IgD-negative memory B cell (primary cell): Measurements from ENCODE around the gene ALDH18A1. TPM values are rescaled to one million over a fixed set of nuclear protein-coding genes. Genes with fewer than 3 reads are reported as not detected.
A peak's percentile ranks its signal among the peaks of the same experiment; 100 is the strongest.

Source experiments
- H3K27ac Mint-ChIP-seq, 3 donors: one replicate each; pipeline ENCODE4 v1.8.0; 2020 to 2022; ENCODE audit warnings: mild to moderate bottlenecking in 3 of 3, mixed read lengths in 3 of 3, moderate library complexity in 1 of 3
- H3K27me3 Mint-ChIP-seq: one replicate; pipeline ENCODE4 v1.8.0; 2021; ENCODE audit warnings: mixed read lengths
- H3K36me3 Mint-ChIP-seq: one replicate; pipeline ENCODE4 v1.8.0; 2020; ENCODE audit warnings: mild to moderate bottlenecking, mixed read lengths
- H3K4me1 Mint-ChIP-seq, 3 donors: one replicate each; pipeline ENCODE4 v1.8.0; 2020 to 2022; ENCODE audit warnings: mixed read lengths in 3 of 3, mild to moderate bottlenecking in 1 of 3
- H3K4me3 Mint-ChIP-seq, 4 donors: one replicate each; pipeline ENCODE4 v1.8.0; 2020 to 2022; ENCODE audit warnings: mild to moderate bottlenecking in 4 of 4, mixed read lengths in 4 of 4, moderate library complexity in 3 of 4
- H3K9me3 Mint-ChIP-seq, 3 donors: one replicate each; pipeline ENCODE4 v1.8.0; 2020 to 2021; ENCODE audit warnings: mixed read lengths in 3 of 3, mild to moderate bottlenecking in 1 of 3
- polyA plus RNA-seq: library from polyadenylated mRNA; unstranded; fragments of 300-500 nt; fragmentation: Illumina TruSeq; gene quantifications from one replicate; pipeline ENCODE4 v1.2.3, GENCODE V29; 2021

Gene ALDH18A1
- polyA plus RNA-seq, 1 donor from 2014 or later: 48.8 TPM

- no peak overlapping the region for H3K27ac Mint-ChIP-seq
- H3K36me3 Mint-ChIP-seq: no peaks in the 10 kb centered on the region
- H3K4me1 Mint-ChIP-seq: peaks cover 0 to 3% (median 1%) of the 10 kb centered on the region in 3 donors
- no peak overlapping the region for H3K4me3 Mint-ChIP-seq
- H3K27me3 Mint-ChIP-seq: no peaks in the 10 kb centered on the region
- no peaks in the 10 kb centered on the region for H3K9me3 Mint-ChIP-seq
Measured at GRCh38 chr10:95661818-95662217, 5.3 kb upstream of the ALDH18A1 start.

DNA sequence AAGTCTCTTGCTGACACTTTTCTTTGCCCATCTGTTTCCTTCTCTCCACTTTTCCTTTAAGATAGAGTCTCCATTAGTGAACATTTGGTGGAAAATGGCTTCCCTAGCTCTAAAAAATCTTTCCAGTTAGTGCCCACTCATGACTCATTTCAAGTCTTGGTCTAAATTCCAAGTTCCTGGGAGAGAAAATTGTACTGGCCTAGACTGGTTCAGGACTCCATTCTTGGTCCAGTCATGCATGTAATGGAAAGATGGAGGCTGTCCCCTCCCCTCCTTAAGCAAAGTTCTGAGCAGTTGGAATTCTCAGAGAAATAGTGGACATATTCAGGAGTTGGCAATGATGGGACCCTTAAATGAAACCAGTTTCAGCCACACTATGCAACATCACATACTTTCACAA is 3.8 kb upstream of the ALDH18A1 start:
- no peaks in the 10 kb centered on the region for H3K9me3 Mint-ChIP-seq
- peaks cover 4 to 13% (median 9%) of the 10 kb centered on the region in 3 donors for H3K4me1 Mint-ChIP-seq
- H3K4me3 Mint-ChIP-seq: no peak overlapping the region
- H3K36me3 Mint-ChIP-seq: no peaks in the 10 kb centered on the region
- no peaks in the 10 kb centered on the region for H3K27me3 Mint-ChIP-seq
- H3K27ac Mint-ChIP-seq: no peak overlapping the region

GRCh38 chr10:95657250-95657649 is 739 bp upstream of the ALDH18A1 start:
- Mint-ChIP-seq H3K4me1 (peaks cover 14 to 22% (median 14%) of the 10 kb centered on the region in 3 donors), H3K36me3 (peaks cover 2% of the 10 kb centered on the region), H3K27me3 (no peaks in the 10 kb centered on the region), H3K4me3 (peak overlapping the region; percentile 91 to 100 (median 99)), H3K27ac (no peak overlapping the region), H3K9me3 (no peaks in the 10 kb centered on the region)

DNA sequence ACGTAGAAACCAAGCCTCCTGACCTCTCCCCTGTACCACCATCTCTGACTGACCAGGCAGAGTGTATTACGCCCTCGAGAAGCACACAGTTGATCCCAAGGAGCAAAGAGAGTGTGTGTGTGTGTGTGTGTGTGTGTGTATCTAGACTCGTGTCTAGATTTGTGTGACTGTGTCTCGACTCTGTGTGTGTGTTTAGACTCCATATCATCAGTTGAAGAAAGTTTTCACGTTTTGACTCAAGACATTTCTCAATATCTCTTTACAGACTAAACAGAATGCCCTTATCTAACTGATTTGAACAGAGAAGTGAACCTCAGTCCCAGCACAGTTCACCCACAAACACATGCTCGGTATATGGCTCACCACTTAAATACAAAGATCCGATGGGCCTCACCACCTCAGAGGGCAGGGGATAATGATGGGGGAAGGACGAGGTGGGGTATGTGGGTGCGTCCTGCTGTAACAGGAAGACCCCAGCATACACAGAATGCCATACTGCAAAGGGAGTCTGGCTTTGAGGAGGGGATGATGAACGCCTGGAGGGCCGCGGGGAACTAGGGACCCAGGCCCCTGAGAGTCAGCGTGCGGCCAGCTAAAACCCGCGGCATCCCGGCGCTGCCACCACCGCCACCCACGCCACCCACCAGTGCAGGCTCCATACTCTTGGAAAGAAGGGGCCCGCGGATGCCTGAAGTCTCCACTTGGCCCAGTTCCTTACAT is 780 bp downstream of the ALDH18A1 start:
- Mint-ChIP-seq H3K4me3 (peak overlapping the region; percentile 91 to 100 (median 99)), H3K9me3 (no peaks in the 10 kb centered on the region), H3K27me3 (no peaks in the 10 kb centered on the region), H3K36me3 (peaks cover 10% of the 10 kb centered on the region), H3K27ac (peak overlapping the region in 2 of 3 donors; percentile 39 to 82), H3K4me1 (peaks cover 14 to 22% (median 14%) of the 10 kb centered on the region in 3 donors)

DNA sequence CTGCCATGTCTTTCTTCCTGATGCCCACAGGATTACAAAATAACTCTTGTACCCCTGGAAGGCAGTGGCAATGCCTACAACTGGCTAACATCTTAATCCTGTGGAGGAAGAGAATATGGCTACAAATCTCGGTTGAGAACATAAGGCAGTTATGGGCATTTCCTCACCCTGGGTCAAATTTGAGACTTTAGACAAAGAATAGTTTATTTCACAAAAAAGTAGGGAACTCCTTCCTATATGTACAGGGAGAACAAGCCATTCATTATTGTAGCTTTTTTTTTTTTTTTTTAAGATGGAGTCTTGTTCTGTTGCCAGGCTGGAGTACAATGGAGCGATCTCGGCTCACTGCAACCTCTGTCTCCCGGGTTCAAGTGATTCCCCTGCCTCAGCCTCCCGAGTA is 2.6 kb downstream of the ALDH18A1 start:
- Mint-ChIP-seq H3K36me3 (peaks cover 16% of the 10 kb centered on the region), H3K4me3 (peak overlapping the region in 1 of 4 donors; percentile 49), H3K4me1 (peaks cover 13 to 22% (median 18%) of the 10 kb centered on the region in 3 donors), H3K9me3 (no peaks in the 10 kb centered on the region), H3K27me3 (no peaks in the 10 kb centered on the region), H3K27ac (no peak overlapping the region)

- H3K4me3 Mint-ChIP-seq: peak overlapping the region in 1 of 4 donors; percentile 31
- no peaks in the 10 kb centered on the region for H3K9me3 Mint-ChIP-seq
- H3K27me3 Mint-ChIP-seq: no peaks in the 10 kb centered on the region
- H3K4me1 Mint-ChIP-seq: peaks cover 15 to 20% (median 18%) of the 10 kb centered on the region in 3 donors
- H3K27ac Mint-ChIP-seq: peak overlapping the region in 1 of 3 donors; percentile 48
- H3K36me3 Mint-ChIP-seq: peaks cover 19% of the 10 kb centered on the region
Measured at GRCh38 chr10:95651346-95652060, 5.0 kb downstream of the ALDH18A1 start.

GRCh38 chr10:95650232-95650631 is 6.3 kb downstream of the ALDH18A1 start:
- H3K27ac Mint-ChIP-seq: no peak overlapping the region
- no peaks in the 10 kb centered on the region for H3K9me3 Mint-ChIP-seq
- peaks cover 21% of the 10 kb centered on the region for H3K36me3 Mint-ChIP-seq
- H3K27me3 Mint-ChIP-seq: no peaks in the 10 kb centered on the region
- H3K4me1 Mint-ChIP-seq: peaks cover 9 to 14% (median 12%) of the 10 kb centered on the region in 3 donors
- no peak overlapping the region for H3K4me3 Mint-ChIP-seq

- Mint-ChIP-seq H3K27ac (no peak overlapping the region), H3K9me3 (no peaks in the 10 kb centered on the region), H3K27me3 (no peaks in the 10 kb centered on the region), H3K4me3 (no peak overlapping the region), H3K4me1 (peaks cover 4 to 6% (median 4%) of the 10 kb centered on the region in 3 donors), H3K36me3 (peaks cover 21% of the 10 kb centered on the region)
Measured at GRCh38 chr10:95648138-95648537, 8.4 kb downstream of the ALDH18A1 start.

DNA sequence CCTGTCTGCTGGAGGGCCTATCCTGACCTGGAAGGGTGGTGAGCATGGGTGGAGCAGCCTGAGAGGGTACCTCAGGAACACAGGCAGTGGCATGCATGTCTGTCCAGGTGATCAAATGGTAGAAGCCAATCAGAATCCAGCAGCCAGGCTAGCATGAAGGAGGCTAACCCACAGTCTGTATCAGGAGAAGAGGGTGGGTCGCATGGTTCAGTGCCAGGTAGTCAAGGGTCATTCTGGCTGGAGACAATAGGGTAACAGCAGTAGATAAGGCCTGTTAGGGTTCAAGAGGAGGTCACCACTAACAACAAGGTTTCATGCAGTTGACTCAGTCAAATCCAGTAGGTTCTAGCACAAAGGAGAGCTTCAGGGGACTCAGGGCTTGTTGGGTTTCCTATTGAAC is 10.4 kb downstream of the ALDH18A1 start:
- Mint-ChIP-seq H3K9me3 (no peaks in the 10 kb centered on the region), H3K4me3 (no peak overlapping the region), H3K4me1 (peaks cover 4 to 6% (median 4%) of the 10 kb centered on the region in 3 donors), H3K27me3 (no peaks in the 10 kb centered on the region), H3K36me3 (peaks cover 14% of the 10 kb centered on the region), H3K27ac (no peak overlapping the region)

GRCh38 chr10:95644901-95645300 is 11.6 kb downstream of the ALDH18A1 start:
- Mint-ChIP-seq H3K9me3 (no peaks in the 10 kb centered on the region), H3K27me3 (no peaks in the 10 kb centered on the region), H3K4me1 (peaks cover 0 to 6% (median 4%) of the 10 kb centered on the region in 3 donors), H3K27ac (no peak overlapping the region), H3K36me3 (peaks cover 14% of the 10 kb centered on the region), H3K4me3 (no peak overlapping the region)

GRCh38 chr10:95640891-95641315 is 15.6 kb downstream of the ALDH18A1 start:
- H3K27ac Mint-ChIP-seq: no peak overlapping the region
- H3K9me3 Mint-ChIP-seq: no peaks in the 10 kb centered on the region
- H3K36me3 Mint-ChIP-seq: peaks cover 19% of the 10 kb centered on the region
- no peaks in the 10 kb centered on the region for H3K27me3 Mint-ChIP-seq
- no peak overlapping the region for H3K4me3 Mint-ChIP-seq
- H3K4me1 Mint-ChIP-seq: peaks cover 0 to 1% (median 0%) of the 10 kb centered on the region in 3 donors

DNA sequence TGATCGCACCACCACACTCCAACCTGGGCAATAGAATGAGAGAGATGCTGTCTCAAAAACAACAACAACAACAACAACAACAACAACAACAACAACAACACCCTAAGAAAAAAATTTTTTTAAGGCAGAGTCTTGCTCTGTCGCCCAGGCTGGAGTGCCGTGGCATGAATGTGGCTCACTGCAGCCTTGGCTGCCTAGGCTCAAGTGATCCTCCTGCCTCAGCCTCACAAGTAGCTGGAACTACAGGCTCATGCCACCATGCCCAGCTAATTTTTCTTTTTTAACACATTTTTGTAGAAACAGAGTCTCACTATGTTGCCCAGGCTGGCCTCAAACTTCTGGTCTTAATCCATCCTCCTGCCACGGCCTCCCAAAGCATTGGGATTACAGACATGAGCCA is 18.6 kb downstream of the ALDH18A1 start:
- no peaks in the 10 kb centered on the region for H3K4me1 Mint-ChIP-seq
- H3K27ac Mint-ChIP-seq: no peak overlapping the region
- H3K36me3 Mint-ChIP-seq: peaks cover 31% of the 10 kb centered on the region
- H3K9me3 Mint-ChIP-seq: no peaks in the 10 kb centered on the region
- no peak overlapping the region for H3K4me3 Mint-ChIP-seq
- no peaks in the 10 kb centered on the region for H3K27me3 Mint-ChIP-seq

GRCh38 chr10:95637140-95637539 is 19.4 kb downstream of the ALDH18A1 start:
- Mint-ChIP-seq H3K27ac (no peak overlapping the region), H3K36me3 (peaks cover 31% of the 10 kb centered on the region), H3K9me3 (no peaks in the 10 kb centered on the region), H3K4me3 (peak overlapping the region in 1 of 4 donors; percentile 14), H3K4me1 (no peaks in the 10 kb centered on the region), H3K27me3 (no peaks in the 10 kb centered on the region)

DNA sequence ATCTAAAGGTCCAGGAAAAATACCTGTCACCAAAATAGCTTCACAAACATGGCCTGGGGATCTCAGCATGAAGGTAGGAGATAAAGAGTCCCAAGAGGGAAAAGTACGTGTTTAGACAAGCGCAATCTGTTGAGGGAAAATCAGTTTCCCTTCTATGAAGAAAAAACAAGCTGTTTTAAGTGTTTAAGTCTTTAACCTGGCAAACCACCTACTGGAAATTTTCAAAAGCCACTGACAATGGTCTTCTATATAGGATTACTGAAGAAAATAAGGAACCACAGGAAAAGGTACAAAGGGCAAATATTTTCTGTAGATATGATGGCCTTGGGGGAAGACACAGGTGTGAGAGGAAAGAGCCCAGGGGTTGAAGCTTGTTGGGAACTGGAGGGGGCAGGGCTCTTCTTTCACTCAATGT is 21.2 kb downstream of the ALDH18A1 start:
- Mint-ChIP-seq H3K4me1 (no peaks in the 10 kb centered on the region), H3K27ac (no peak overlapping the region), H3K36me3 (peaks cover 29% of the 10 kb centered on the region), H3K27me3 (no peaks in the 10 kb centered on the region), H3K4me3 (no peak overlapping the region), H3K9me3 (no peaks in the 10 kb centered on the region)

GRCh38 chr10:95628786-95629185 is 27.7 kb downstream of the ALDH18A1 start:
- H3K9me3 Mint-ChIP-seq: no peaks in the 10 kb centered on the region
- no peak overlapping the region for H3K27ac Mint-ChIP-seq
- H3K4me3 Mint-ChIP-seq: no peak overlapping the region
- no peaks in the 10 kb centered on the region for H3K4me1 Mint-ChIP-seq
- H3K36me3 Mint-ChIP-seq: peaks cover 13% of the 10 kb centered on the region
- no peaks in the 10 kb centered on the region for H3K27me3 Mint-ChIP-seq
